DND-41 (cell line): ENCODE measurements around the gene OPN1SW.

Source experiments
- ATAC-seq: fragments of 200-7000 bp; cut with Tn5 transposase; 3 replicates; pipeline ENCODE4 v1.9.1; 2021; ENCODE audit warnings: low read depth; ENCODE audit not compliant: insufficient read depth
- DNase-seq: peaks from one replicate; pipeline ENCODE4 v3.0.0-alpha.2; 2020
- H2AFZ ChIP-seq: 2 replicates; pipeline ENCODE4 v1.6.0; 2012; ENCODE audit warnings: low read depth, low read length
- H3K27ac ChIP-seq: 2 replicates; pipeline ENCODE4 v1.5.1; 2012; ENCODE audit warnings: low read length, inconsistent platforms
- H3K27me3 ChIP-seq: fragments of 200-600 bp; sonication (generic); 2 replicates; pipeline ENCODE4 v1.6.0; 2012; ENCODE audit warnings: low read length, mild to moderate bottlenecking, inconsistent platforms; ENCODE audit not compliant: insufficient read depth, poor library complexity
- H3K36me3 ChIP-seq: 2 replicates; pipeline ENCODE4 v1.5.1; 2012; ENCODE audit warnings: low read length, inconsistent platforms; ENCODE audit not compliant: insufficient read depth
- H3K4me1 ChIP-seq: 2 replicates; pipeline ENCODE4 v1.5.1; 2012; ENCODE audit warnings: mild to moderate bottlenecking, low read length; ENCODE audit not compliant: insufficient read depth
- H3K4me2 ChIP-seq: 2 replicates; pipeline ENCODE4 v1.6.0; 2012; ENCODE audit warnings: mild to moderate bottlenecking, moderate library complexity, low read length, inconsistent platforms; ENCODE audit not compliant: insufficient read depth
- H3K4me3 ChIP-seq, 2 experiments: fragments of 200-600 bp in 1 of 2; shearing (Covaris generic) in 1 of 2; 2 replicates each; pipeline ENCODE4 v1.5.1; 2012 to 2016; ENCODE audit warnings: inconsistent platforms in 2 of 2, low read length in 2 of 2, mild to moderate bottlenecking in 2 of 2, low read depth in 1 of 2, moderate library complexity in 1 of 2
- H3K79me2 ChIP-seq: 2 replicates; pipeline ENCODE4 v1.6.0; 2012; ENCODE audit warnings: low read length, inconsistent platforms; ENCODE audit not compliant: insufficient read depth
- H3K9ac ChIP-seq: 2 replicates; pipeline ENCODE4 v1.6.0; 2012; ENCODE audit warnings: low read depth, mild to moderate bottlenecking, inconsistent platforms, low read length, moderate library complexity
- H3K9me3 ChIP-seq: 2 replicates; pipeline ENCODE4 v1.5.1; 2012; ENCODE audit warnings: low read length, moderate library complexity, mild to moderate bottlenecking, inconsistent platforms; ENCODE audit not compliant: insufficient read depth, severe bottlenecking
- H4K20me1 ChIP-seq: 2 replicates; pipeline ENCODE4 v1.6.0; 2012; ENCODE audit warnings: low read length; ENCODE audit not compliant: insufficient read depth
- CTCF ChIP-seq: IDR thresholded peaks from 2 replicates; pipeline ENCODE4 v1.5.1; 2012; ENCODE audit warnings: borderline replicate concordance, low read length, moderate library complexity, mild to moderate bottlenecking; ENCODE audit not compliant: poor library complexity, severe bottlenecking; ENCODE audit errors: extremely low read depth
- EZH2 ChIP-seq: IDR thresholded peaks from 3 replicates; pipeline ENCODE4 v1.6.1; 2012; ENCODE audit warnings: borderline replicate concordance, low read depth, mild to moderate bottlenecking, moderate library complexity, low read length, inconsistent platforms; ENCODE audit not compliant: severe bottlenecking

OPN1SW gene

GRCh38 chr7:128740996-128741395 lies 34.6 kb downstream of the OPN1SW start:
- no peak for ATAC-seq
- Histone ChIP-seq H2AFZ (no peak overlapping the region), H3K36me3 (peaks cover 11% of the 10 kb centered on the region), H3K27me3 (no peaks in the 10 kb centered on the region), H3K4me2 (peak overlapping the region; percentile 89), H3K4me1 (peaks cover 39% of the 10 kb centered on the region), H3K79me2 (peaks cover 68% of the 10 kb centered on the region), H3K4me3 (peak overlapping the region in 1 of 2 experiments; percentile 98; a peak in 2 of 4 replicates), H3K9ac (peak overlapping the region; percentile 84), H3K9me3 (no peaks in the 10 kb centered on the region), H3K27ac (no peak overlapping the region), H4K20me1 (peaks cover 54% of the 10 kb centered on the region)
- DNase-seq, result no peak
- TF ChIP-seq EZH2 (no peak), CTCF (no peak)

- H3K79me2 ChIP-seq, result peaks cover 60% of the 10 kb centered on the region
- no peaks in the 10 kb centered on the region for H3K9me3 ChIP-seq
- peaks cover 48% of the 10 kb centered on the region for H4K20me1 ChIP-seq
- H2AFZ ChIP-seq, result peak overlapping the region; percentile 95
- peak overlapping the region; percentile 89 for H3K4me2 ChIP-seq
- TF ChIP-seq EZH2 (no peak), CTCF (no peak)
- H3K4me3 ChIP-seq, result peak overlapping the region; percentile 96 to 98
- H3K27ac ChIP-seq, result peak overlapping the region; percentile 86
- H3K27me3 ChIP-seq, result no peaks in the 10 kb centered on the region
- peak overlapping the region; percentile 84 for H3K9ac ChIP-seq
- ATAC-seq, result no peak
- no peak for DNase-seq
- peaks cover 39% of the 10 kb centered on the region for H3K4me1 ChIP-seq
- peaks cover 11% of the 10 kb centered on the region for H3K36me3 ChIP-seq
Observed at GRCh38 chr7:128739990-128740682, 35.5 kb downstream of the OPN1SW start.

GRCh38 chr7:128739048-128739962 lies 36.3 kb downstream of the OPN1SW start, which contains the start of gene CALU:
TSS of gene CALU (plus strand) at chr7:128739359. CDS start at chr7:128748584, 9,225 bp downstream.
- peak; percentile 11 for TF ChIP-seq CTCF
- TF ChIP-seq EZH2, result no peak
- H3K9me3 ChIP-seq, result no peaks in the 10 kb centered on the region
- peak within 1 kb of the TSS; percentile 89 for H3K4me2 ChIP-seq
- H3K79me2 ChIP-seq, result peaks cover 52% of the 10 kb centered on the region
- H3K36me3 ChIP-seq, result peaks cover 11% of the 10 kb centered on the region
- peak within 1 kb of the TSS; percentile 89 for H3K27ac ChIP-seq
- H3K27me3 ChIP-seq, result no peaks in the 10 kb centered on the region
- peak within 1 kb of the TSS; percentile 95 for H2AFZ ChIP-seq
- DNase-seq (peak; percentile 97), ATAC-seq (peak; percentile 95)
- peaks cover 39% of the 10 kb centered on the region for H3K4me1 ChIP-seq
- H3K4me3 ChIP-seq, result peak within 1 kb of the TSS; percentile 96 to 98
- H4K20me1 ChIP-seq, result peaks cover 40% of the 10 kb centered on the region
- H3K9ac ChIP-seq, result peak within 1 kb of the TSS; percentile 84
